ENCODE results near the gene RTN1.
A peak's percentile ranks its signal among the peaks of the same experiment; 100 is the strongest.
"Not testable (repeated sequence)": the region's sequence is repeated elsewhere in the genome, so short reads cannot be mapped to it uniquely, and the experiment has no call there.

RTN1 gene

GRCh38 chr14:59705245-59705644 lies 165.3 kb downstream of the RTN1 start:
- no peak for DNase-seq (ENCODE audit: low read depth in 3 of 3)

- DNase-seq (ENCODE audit: low read depth in 3 of 3) = no peak
Observed at GRCh38 chr14:59704054-59704645, 166.4 kb downstream of the RTN1 start.

- no peak for DNase-seq (ENCODE audit: low read depth in 3 of 3)
Observed at GRCh38 chr14:59699442-59699841, 171.1 kb downstream of the RTN1 start.

- no peak for DNase-seq (ENCODE audit: low read depth in 3 of 3)
Observed at GRCh38 chr14:59698793-59699192, 171.8 kb downstream of the RTN1 start.

GRCh38 chr14:59695198-59695597 lies 175.4 kb downstream of the RTN1 start:
- DNase-seq (ENCODE audit: low read depth in 3 of 3) = no peak

- no peak for DNase-seq (ENCODE audit: low read depth in 3 of 3)
Observed at GRCh38 chr14:59691266-59691665, 179.3 kb downstream of the RTN1 start.

GRCh38 chr14:59690426-59690825 lies 180.2 kb downstream of the RTN1 start:
- no peak for DNase-seq (ENCODE audit: low read depth in 3 of 3)

- DNase-seq (ENCODE audit: low read depth in 3 of 3) = peak in 2 of 3 experiments; percentile 2 to 25
Observed at GRCh38 chr14:59688224-59689170, 182.1 kb downstream of the RTN1 start.

- no peak for DNase-seq (ENCODE audit: low read depth in 3 of 3)
Observed at GRCh38 chr14:59687663-59688062, 182.9 kb downstream of the RTN1 start.

GRCh38 chr14:59679872-59680271 lies 190.7 kb downstream of the RTN1 start:
- DNase-seq (ENCODE audit: low read depth in 3 of 3) = no peak

GRCh38 chr14:59678352-59678751 lies 192.2 kb downstream of the RTN1 start:
- no peak for DNase-seq (ENCODE audit: low read depth in 3 of 3)

- DNase-seq (ENCODE audit: low read depth in 3 of 3) = no peak
Observed at GRCh38 chr14:59677771-59678231, 192.8 kb downstream of the RTN1 start.

GRCh38 chr14:59675394-59675793 lies 195.2 kb downstream of the RTN1 start:
- no peak for DNase-seq (ENCODE audit: low read depth in 3 of 3)

GRCh38 chr14:59664741-59665140 lies 205.8 kb downstream of the RTN1 start:
- no peak for DNase-seq (ENCODE audit: low read depth in 3 of 3)

GRCh38 chr14:59657769-59658168 lies 212.8 kb downstream of the RTN1 start:
- no peak for DNase-seq (ENCODE audit: low read depth in 3 of 3)

GRCh38 chr14:59656473-59656872 lies 214.1 kb downstream of the RTN1 start:
- DNase-seq (ENCODE audit: low read depth in 3 of 3) = no peak

- DNase-seq (ENCODE audit: low read depth in 3 of 3) = not testable (repeated sequence)
Observed at GRCh38 chr14:59654131-59654530, 216.4 kb downstream of the RTN1 start.

GRCh38 chr14:59646832-59647231 lies 223.7 kb downstream of the RTN1 start:
- DNase-seq (ENCODE audit: low read depth in 3 of 3) = not testable (repeated sequence)

GRCh38 chr14:59638885-59639284 lies 231.7 kb downstream of the RTN1 start:
- no peak for DNase-seq (ENCODE audit: low read depth in 3 of 3)

- no peak for DNase-seq (ENCODE audit: low read depth in 3 of 3)
Observed at GRCh38 chr14:59634617-59635016, 236.0 kb downstream of the RTN1 start.

- no peak for DNase-seq (ENCODE audit: low read depth in 3 of 3)
Observed at GRCh38 chr14:59633486-59633885, 237.1 kb downstream of the RTN1 start.

GRCh38 chr14:59632381-59632780 lies 238.2 kb downstream of the RTN1 start:
- peak in 1 of 3 experiments; percentile 15 for DNase-seq (ENCODE audit: low read depth in 3 of 3)

- no peak for DNase-seq (ENCODE audit: low read depth in 3 of 3)
Observed at GRCh38 chr14:59631237-59631636, 239.3 kb downstream of the RTN1 start.

All from stimulated activated CD4-positive, alpha-beta T cell treated with anti-CD3 and anti-CD28 coated beads, TNF-alpha, amount 100 ng/mL, for 24 hours (primary cell).